LNCaP clone FGC (cell line): Measurements from ENCODE around the gene LMAN2.

Source experiments
- DNase-seq: peaks from one replicate; pipeline ENCODE4 v3.0.0-alpha.2; 2011; ENCODE audit warnings: low read depth
- H3K4me3 ChIP-seq: 2 replicates; pipeline ENCODE4 v1.5.1; 2011; ENCODE audit warnings: mild to moderate bottlenecking, low read depth, low read length, control low read depth
- CTCF ChIP-seq: IDR thresholded peaks from 2 replicates; pipeline ENCODE4 v1.5.1; 2012; ENCODE audit warnings: mild to moderate bottlenecking; ENCODE audit not compliant: control insufficient read depth, insufficient read depth; ENCODE audit errors: extremely low read depth

The LMAN2 gene

GRCh38 chr5:177358370-177358819 lies 6.9 kb upstream of the LMAN2 start:
- H3K4me3 ChIP-seq, result no peak overlapping the region
- DNase-seq, result no peak
- no peak for TF ChIP-seq CTCF

- TF ChIP-seq CTCF, result no peak
- DNase-seq, result no peak
- no peak within 1 kb of the TSS for H3K4me3 ChIP-seq
These were observed 6.2 kb upstream of the LMAN2 start, which contains the start of gene RGS14 for GRCh38 chr5:177357459-177358351. TSS of gene RGS14 (plus strand) at chr5:177357924. CDS start at chr5:177358025, 101 bp downstream.

- H3K4me3 ChIP-seq, result no peak overlapping the region
- TF ChIP-seq CTCF, result no peak
- DNase-seq, result no peak
These were observed 5.6 kb upstream of the LMAN2 start for GRCh38 chr5:177357146-177357458.

- H3K4me3 ChIP-seq, result no peak overlapping the region
- no peak for DNase-seq
- no peak for TF ChIP-seq CTCF
These were observed 5.3 kb upstream of the LMAN2 start for GRCh38 chr5:177356746-177357145.

- no peak for TF ChIP-seq CTCF
- no peak for DNase-seq
- H3K4me3 ChIP-seq, result no peak overlapping the region
These were observed 4.3 kb upstream of the LMAN2 start for GRCh38 chr5:177355868-177356168.

- TF ChIP-seq CTCF, result no peak
- no peak overlapping the region for H3K4me3 ChIP-seq
- DNase-seq, result no peak
These were observed 3.8 kb upstream of the LMAN2 start for GRCh38 chr5:177355162-177355867.
